HG03045 (cell line): ENCODE results near the gene TMEM52B.

Source experiments
- ATAC-seq: cut with Tn5 transposase; IDR thresholded peaks from one replicate; pipeline ENCODE4 v1.9.1; 2021; ENCODE audit warnings: mild to moderate bottlenecking, moderate library complexity; ENCODE audit not compliant: unreplicated experiment

Gene TMEM52B

DNA sequence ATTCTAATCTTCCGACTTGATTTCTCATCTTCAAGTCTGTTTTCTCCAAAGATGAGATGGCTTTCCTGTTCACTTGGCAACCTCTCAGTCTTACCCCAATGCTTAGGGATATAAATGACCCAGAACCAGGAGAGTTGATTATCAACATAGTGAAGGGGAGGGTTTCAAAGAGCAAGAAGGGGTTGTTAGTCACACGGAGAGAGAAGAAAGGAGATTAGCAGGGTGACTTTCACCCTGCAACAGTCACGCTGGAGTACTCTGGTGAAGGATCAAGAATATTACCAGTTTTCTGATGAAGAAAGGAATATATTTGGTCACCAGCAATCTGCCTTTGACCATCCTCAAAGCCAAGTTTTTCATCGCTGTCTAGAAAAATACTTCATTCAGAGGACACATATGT lies at the start of gene TMEM52B:
Gene TMEM52B, plus strand, starts transcription at position 212 of the 400 bp plus-strand sequence. CDS start 543 bp downstream, outside the sequence.
- ATAC-seq: no peak

GRCh38 chr12:10130042-10130441 lies 48.8 kb upstream of the TMEM52B start, which contains the start of gene CLEC7A:
Gene CLEC7A, minus strand, starts transcription at chr12:10130199. Its CDS starts 117 bp downstream, at chr12:10130082.
- ATAC-seq: peak; percentile 75

GRCh38 chr12:10131111-10131690 lies 47.6 kb upstream of the TMEM52B start:
- no peak for ATAC-seq

DNA sequence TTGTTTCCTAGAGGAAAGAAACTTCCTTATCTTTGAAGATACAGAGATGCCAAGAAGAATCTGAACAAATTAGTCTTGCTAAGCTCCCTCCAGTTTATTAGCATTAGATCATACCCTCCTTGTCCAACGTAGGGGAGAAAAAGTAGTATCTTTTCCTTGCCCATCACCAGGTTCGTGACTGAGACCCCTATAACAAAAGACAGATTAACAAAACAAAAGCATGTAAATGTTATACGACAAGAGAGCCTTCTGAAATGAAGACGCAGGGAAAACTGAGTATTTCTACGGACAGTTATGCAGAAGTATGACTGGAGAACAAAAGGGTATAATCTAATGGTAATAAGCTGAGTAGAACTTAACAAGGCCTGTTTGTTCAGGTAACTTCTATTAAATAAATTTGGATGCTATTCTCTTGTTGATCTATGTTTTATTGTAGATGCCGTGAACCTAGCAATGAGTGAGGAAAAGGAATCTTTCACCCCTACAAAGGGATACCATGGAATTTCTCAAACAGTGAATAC lies 45.9 kb upstream of the TMEM52B start:
- no peak for ATAC-seq

DNA sequence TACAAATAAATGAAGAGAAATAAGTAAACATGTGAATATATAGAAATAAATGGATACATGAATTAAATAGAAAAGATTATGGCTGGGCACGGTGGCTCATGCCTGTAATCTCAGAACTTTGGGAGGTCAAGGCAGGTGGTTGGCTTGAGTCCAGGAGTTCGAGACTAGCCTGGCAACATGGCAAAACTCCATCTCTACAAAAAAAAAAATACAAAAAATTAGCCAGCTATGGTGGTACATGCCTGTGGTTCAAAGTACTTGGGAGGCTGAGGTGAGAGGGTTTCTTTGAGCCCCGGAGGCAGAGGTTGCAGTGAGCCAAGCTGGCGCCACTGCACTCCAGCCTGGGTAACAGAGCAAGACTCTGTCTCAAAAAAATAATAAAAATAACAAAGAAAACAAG lies 43.7 kb upstream of the TMEM52B start:
- ATAC-seq: no peak

- no peak for ATAC-seq
These were observed 42.1 kb upstream of the TMEM52B start for GRCh38 chr12:10136637-10137205.

DNA sequence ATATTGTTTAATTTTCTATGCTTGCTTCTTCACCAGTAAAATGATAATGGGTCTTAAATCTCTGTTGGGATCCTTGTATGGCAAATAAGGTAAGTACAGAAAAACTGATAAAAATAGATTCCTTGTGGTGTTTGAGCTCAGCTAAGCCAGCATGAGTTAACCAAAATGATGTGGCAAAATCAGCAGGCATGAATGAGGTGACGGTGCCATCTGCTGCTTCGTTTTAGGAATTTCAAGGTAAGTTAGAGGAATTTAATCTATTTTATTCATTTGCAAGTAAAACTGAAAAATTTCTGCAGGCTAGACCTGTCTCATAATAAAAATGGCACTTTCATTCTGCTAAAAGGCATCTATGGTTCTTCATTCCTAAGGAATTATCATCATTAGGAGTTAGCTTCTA lies 38.8 kb upstream of the TMEM52B start:
- ATAC-seq: no peak

DNA sequence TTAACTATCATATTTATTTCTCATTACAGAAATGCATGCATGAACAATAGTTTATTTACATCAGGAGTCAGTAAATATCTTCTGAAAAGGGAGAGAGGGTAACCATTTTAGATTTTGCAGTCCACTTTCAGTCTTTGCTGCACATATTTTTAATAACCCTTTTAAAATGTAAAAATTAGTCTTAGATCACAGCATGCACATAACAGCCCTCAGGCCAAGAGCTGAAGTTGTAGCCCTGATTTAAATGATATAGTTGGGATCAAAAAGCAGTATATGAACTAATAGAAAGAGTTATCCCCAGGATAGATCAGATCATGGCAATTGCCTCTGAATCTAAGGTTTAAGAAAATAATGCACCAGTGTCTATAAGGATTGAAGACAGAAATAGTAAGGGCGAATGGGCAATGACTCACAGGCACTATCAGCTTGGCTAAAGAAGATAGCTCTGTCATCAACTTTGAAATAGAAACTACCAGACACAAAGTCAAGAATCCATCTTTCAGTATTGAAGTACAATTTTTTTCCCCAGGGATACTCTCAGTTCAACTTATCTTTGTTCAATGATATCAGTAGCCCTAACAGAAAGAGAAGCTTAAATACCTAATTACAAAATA lies 35.7 kb upstream of the TMEM52B start:
- ATAC-seq: no peak

DNA sequence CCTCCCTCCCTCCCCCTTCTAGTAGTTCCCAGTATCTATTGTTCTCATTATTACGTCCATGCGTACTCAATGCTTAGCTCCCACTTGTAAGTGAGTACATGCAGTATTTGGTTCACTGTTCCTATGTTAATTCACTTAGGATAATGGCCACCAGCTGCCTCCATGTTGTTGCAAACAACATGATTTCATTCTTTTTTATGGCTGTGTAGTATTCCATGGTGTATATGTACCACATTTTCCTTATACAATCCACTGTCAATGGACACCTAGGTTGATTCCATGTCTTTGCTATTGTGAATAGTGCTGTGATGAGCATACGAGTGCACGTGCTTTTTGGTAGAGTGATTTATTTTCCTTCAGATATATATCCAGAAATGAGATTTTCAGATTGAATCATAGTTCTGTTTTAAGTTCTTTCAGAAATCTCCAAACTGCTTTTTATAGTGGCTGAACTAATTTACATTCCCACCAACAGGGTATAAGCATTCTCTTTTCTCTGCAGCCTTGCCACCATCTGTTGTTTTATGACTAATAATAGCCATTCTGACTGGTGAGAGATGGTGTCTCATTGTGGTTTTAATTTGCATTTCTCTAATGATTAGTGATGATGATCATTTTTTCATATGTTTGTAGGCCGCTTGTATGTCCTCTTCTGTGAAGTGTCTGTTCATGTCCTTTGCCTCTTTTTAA lies 31.0 kb upstream of the TMEM52B start:
- ATAC-seq: peak; percentile 82

DNA sequence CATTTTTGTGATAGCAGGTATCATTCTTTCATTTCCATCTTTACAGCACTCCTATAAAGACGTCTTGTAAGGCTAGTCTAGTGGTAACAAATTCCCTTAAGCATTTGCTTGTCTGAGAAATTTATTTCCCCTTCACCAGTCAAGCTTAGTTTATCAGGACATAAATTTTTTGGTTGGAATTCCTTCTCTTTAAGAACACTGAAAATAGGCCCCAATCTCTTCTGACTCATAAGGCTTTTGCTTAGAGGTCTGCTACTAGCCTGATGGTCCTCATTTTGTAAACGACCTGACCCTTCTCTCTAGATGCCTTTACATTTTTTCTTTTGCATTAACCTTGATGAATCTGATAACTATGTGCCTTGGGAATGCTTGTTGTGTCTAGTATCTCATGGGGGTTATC lies 27.2 kb upstream of the TMEM52B start:
- no peak for ATAC-seq

DNA sequence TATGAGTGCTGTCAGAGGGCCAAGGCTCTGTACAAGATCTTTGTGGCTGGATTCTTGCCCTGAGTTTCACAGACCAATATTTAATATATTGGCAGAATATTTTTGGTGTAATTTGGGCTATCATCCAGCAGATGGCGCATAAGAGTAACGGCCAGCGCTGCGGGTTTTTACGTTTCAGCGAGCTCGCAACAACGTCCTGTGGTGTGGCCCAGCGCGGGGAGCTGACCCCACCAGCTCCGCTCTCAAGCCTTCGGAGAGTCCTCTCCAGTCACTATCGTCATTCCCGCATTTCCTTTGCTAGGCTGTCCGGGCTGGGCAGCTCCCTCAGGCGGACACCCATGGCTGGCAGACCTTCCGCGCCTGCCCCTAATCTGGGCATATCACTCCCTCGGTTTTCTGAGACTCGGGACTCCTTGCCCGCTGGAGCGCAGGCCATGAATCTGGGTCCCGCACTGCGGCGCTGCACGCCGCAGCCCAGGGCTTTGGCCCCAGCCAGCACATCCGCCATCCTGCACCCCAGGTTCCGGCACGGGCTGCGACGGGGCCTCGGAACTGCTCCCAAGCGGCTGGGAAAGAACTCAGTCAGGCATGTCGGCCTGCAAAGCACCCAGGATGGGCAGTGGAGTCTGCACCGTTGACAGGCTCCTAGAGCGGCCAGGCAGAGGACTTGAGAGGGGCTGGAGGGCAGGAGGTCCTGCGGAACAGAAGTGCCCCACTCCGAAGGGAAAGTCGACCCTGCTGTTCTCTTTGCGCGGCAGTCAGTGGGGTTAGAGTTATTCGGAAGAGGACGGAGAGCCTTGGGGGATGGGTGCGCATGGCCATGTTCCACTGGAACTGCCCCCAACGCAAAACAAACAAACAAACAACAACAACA lies 25.3 kb upstream of the TMEM52B start:
- no peak for ATAC-seq

- no peak for ATAC-seq
These were observed 24.7 kb upstream of the TMEM52B start for GRCh38 chr12:10154145-10154496.

DNA sequence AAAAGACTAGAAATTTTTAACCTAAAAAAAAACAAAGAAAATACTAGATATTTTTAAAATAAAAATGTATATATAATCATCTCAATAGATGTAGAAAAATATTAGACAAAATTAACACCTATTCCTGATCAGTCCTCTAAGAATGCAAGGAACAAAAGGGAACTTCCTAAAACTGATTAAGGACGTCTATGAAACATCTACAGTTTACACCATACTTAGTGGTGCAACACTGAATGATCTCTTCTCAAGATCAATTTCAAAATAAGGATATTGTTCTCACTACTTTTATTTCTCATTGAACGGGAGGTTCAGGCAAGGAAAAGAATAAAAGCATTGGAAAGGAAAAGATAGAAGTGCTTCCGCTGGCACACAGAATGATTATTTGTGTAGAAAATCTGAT lies 22.9 kb upstream of the TMEM52B start:
- ATAC-seq: no peak

- ATAC-seq: no peak
These were observed 20.4 kb upstream of the TMEM52B start for GRCh38 chr12:10158406-10158805.

- no peak for ATAC-seq
These were observed 19.6 kb upstream of the TMEM52B start for GRCh38 chr12:10159280-10159679.

DNA sequence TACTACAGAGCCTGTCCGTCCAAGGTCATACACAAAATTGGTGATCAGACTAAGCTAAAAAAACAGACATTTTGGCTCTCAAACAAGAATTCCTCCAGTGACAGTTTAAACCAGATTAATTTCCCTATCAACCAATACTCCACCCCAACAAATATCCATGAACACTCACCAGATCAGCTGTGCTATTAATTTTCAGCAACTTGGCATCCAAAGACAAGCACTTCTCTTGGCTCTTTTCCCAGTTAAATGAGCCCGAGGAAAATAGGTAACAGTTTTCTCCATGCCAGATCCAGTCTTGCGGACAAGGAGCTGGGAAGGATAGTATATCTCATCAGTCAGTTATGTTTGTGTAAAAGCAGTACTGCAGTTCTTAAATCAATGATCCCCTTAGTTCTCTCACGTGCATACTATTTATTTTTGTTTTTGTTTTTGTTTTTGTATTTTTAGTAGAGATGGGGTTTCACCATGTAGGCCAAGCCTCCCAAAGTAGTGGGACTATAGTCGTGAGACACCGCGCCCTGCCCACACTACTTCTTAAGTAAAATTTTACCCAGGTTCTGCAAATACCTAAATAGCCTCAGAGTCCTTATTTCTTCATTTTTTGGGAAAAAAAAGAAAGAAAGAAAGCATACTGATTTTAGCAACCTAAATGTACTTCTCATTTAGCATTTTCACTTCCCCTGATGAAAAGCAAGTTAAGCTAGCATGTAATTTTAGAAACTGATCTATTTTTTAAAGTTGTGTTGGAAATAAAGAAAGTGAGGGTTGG lies 18.0 kb upstream of the TMEM52B start:
- ATAC-seq: no peak

- ATAC-seq: no peak
These were observed 15.7 kb upstream of the TMEM52B start for GRCh38 chr12:10163084-10163483.

GRCh38 chr12:10165421-10165820 lies 13.4 kb upstream of the TMEM52B start:
- ATAC-seq: no peak

DNA sequence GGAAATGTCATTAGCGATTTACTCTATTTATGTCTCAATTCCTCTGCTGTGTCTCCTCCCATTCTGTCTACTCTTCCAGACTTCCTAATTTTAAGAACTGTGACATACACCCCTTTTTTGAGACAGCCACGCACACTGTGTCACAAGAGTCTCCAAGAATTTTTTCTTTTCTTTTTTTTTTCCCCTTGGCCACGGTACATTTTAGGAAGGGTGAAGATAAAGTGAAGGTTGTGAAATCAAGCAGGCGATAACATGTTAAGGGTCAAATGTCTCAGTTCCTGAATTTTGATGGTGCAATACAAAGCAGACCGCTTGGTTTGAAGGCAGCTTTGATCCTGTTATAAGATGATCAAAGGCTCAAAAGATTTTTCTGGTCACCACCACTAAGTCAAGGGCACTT lies 11.2 kb upstream of the TMEM52B start:
- no peak for ATAC-seq

- no peak for ATAC-seq
These were observed 9.7 kb upstream of the TMEM52B start for GRCh38 chr12:10169104-10169503.
